GM13976 (cell line): ENCODE results near the gene UMAD1.

Source experiments
- DNase-seq: peaks from one replicate; pipeline ENCODE4 v3.0.0; 2012; ENCODE audit warnings: low spot score
- CTCF ChIP-seq: IDR thresholded peaks from 2 replicates; pipeline ENCODE4 v1.5.1; 2012; ENCODE audit warnings: borderline replicate concordance, mild to moderate bottlenecking; ENCODE audit not compliant: insufficient read depth; ENCODE audit errors: extremely low read depth, missing control alignments, control extremely low read depth
- in situ Hi-C: fragments of 300-500 bp; cut with MboI; formaldehyde crosslinking; loops from one replicate; pipeline ENCODE4 v1.12.0; 2022; ENCODE audit warnings: low sequenced_read_pairs, mixed read lengths, inconsistent platforms; ENCODE audit not compliant: unreplicated experiment

Gene UMAD1

GRCh38 chr7:7746458-7746857 is 105.9 kb downstream of the UMAD1 start:
- no peak for DNase-seq
- in situ Hi-C loops = no loop called here

GRCh38 chr7:7750571-7751242 is 110.2 kb downstream of the UMAD1 start:
- no peak for DNase-seq
- in situ Hi-C loops = no loop called here
- TF ChIP-seq CTCF = no peak

More at GRCh38 chr7:7746458-7746857, 105.9 kb downstream of the UMAD1 start:
- TF ChIP-seq CTCF = no peak

- DNase-seq = no peak
- in situ Hi-C loops = no loop called here
- TF ChIP-seq CTCF = no peak
Observed at GRCh38 chr7:7751243-7752092, 110.9 kb downstream of the UMAD1 start.

- TF ChIP-seq CTCF = no peak
- no peak for DNase-seq
- in situ Hi-C loops = no loop called here
Observed at GRCh38 chr7:7756577-7756976, 116.0 kb downstream of the UMAD1 start.

- no peak for DNase-seq
- TF ChIP-seq CTCF = no peak
- in situ Hi-C loops = no loop called here
Observed at GRCh38 chr7:7757576-7757975, 117.0 kb downstream of the UMAD1 start.

GRCh38 chr7:7761340-7761973 is 120.9 kb downstream of the UMAD1 start:
- peak; percentile 30 for TF ChIP-seq CTCF
- no peak for DNase-seq
- in situ Hi-C loops = no loop called here
